MM.1S (cell line): ENCODE measurements around the gene PMAIP1.

Source experiments
- CTCF ChIP-seq: fragments of 300-600 bp; sonication (generic); IDR thresholded peaks from 2 replicates; pipeline ENCODE4 v1.5.1; 2016; ENCODE audit warnings: antibody characterized with exemption, low read length, mixed read lengths
- EZH2 ChIP-seq: fragments of 300-600 bp; sonication (generic); optimal IDR thresholded peaks from 2 replicates; pipeline ENCODE3; 2017; ENCODE audit warnings: low read depth, mild to moderate bottlenecking, antibody characterized with exemption, low read length, mixed read lengths
- EZH2phosphoT487 ChIP-seq: fragments of 300-600 bp; sonication (generic); IDR thresholded peaks from 2 replicates; pipeline ENCODE4 v1.6.1; 2018; ENCODE audit warnings: antibody characterized with exemption, low read length

- TF ChIP-seq CTCF = no peak
- no peak for TF ChIP-seq EZH2phosphoT487
- TF ChIP-seq EZH2 = no peak
Measured at GRCh38 chr18:59938676-59939075, 38.9 kb downstream of the PMAIP1 start.
